HG02970 (cell line): ENCODE data around the gene ANKLE2.
A peak's percentile ranks its signal among the peaks of the same experiment; 100 is the strongest.
"Not testable (repeated sequence)": the region's sequence is repeated elsewhere in the genome, so short reads cannot be mapped to it uniquely, and the experiment has no call there.

Experiments
- ATAC-seq: cut with Tn5 transposase; IDR thresholded peaks from one replicate; pipeline ENCODE4 v1.9.1; 2021; ENCODE audit warnings: mild to moderate bottlenecking, moderate library complexity, moderate number of reproducible peaks; ENCODE audit not compliant: unreplicated experiment, low FRiP score

The ANKLE2 gene

DNA sequence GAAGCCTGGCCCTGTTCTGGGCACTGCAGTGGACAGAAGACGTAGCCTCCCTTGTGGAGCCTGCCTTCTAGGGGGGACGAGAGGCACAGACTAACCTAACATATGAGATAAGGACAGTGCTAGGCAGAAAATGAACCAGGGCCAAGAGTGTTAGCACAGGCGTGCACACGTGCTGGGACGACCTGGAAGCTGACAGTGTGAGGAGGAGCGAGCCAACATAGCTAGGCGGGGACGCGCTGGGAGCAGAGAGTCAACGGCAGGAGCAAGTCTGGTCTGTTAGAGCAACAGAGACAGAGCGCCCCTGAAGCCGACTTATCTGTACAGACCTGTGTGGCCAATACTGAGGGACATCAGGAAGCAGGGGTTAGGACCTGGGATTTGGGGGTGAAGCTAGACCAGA lies 66.2 kb downstream of the ANKLE2 start:
- no peak for ATAC-seq

DNA sequence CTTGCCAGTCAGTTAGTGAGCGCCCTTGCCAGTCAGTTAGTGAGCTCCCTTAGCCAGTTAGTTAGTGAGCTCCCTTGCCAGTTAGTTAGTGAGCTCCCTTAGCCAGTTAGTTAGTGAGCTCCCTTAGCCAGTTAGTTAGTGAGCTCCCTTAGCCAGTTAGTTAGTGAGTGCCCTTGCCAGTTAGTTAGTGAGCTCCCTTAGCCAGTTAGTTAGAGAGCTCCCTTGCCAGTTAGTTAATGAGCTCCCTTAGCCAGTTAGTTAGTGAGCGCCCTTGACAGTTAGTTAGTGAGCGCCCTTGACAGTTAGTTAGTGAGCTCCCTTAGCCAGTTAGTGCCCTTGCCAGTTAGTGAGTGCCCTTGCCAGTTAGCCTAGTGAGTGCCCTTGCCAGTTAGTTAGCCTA lies 66.7 kb downstream of the ANKLE2 start:
- not testable (repeated sequence) for ATAC-seq

- ATAC-seq: not testable (repeated sequence)
Observed at GRCh38 chr12:132692030-132692429, 69.6 kb downstream of the ANKLE2 start.

DNA sequence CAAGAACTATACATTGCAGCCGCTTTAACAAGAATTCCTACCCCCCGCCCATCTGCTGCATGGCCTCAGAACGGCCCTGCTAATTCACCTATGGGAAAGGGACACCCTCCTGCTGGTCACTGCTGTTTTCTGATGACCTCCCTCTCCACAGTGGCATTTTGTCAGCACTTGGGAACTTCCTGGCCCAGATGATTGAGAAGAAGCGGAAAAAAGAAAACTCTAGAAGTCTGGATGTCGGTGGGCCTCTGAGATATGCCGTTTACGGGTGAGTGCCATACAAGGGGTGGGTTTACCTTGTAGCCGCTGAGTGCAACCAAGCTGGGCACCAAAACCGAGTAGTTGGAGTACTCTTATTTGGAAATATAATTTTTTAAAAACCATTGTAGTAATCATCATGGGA lies 71.5 kb downstream of the ANKLE2 start:
- ATAC-seq: no peak

GRCh38 chr12:132689227-132689626 lies 72.4 kb downstream of the ANKLE2 start:
- ATAC-seq: no peak

- ATAC-seq: peak; percentile 93
Observed at GRCh38 chr12:132687211-132688164, 74.1 kb downstream of the ANKLE2 start, which contains the start of the genes POLE and PXMP2. Gene POLE, minus strand, starts transcription at chr12:132687342. Its CDS starts 27 bp downstream, at chr12:132687315. Gene PXMP2, plus strand, starts transcription at chr12:132687587. Its CDS starts 84 bp downstream, at chr12:132687671.

GRCh38 chr12:132686825-132687210 lies 74.8 kb downstream of the ANKLE2 start:
- peak; percentile 17 for ATAC-seq

GRCh38 chr12:132685400-132685799 lies 76.2 kb downstream of the ANKLE2 start:
- no peak for ATAC-seq

- no peak for ATAC-seq
Observed at GRCh38 chr12:132677492-132677891, 84.1 kb downstream of the ANKLE2 start.

- no peak for ATAC-seq
Observed at GRCh38 chr12:132675757-132676432, 85.7 kb downstream of the ANKLE2 start.
